ENCODE results near the gene SWAP70.

Gene SWAP70

DNA sequence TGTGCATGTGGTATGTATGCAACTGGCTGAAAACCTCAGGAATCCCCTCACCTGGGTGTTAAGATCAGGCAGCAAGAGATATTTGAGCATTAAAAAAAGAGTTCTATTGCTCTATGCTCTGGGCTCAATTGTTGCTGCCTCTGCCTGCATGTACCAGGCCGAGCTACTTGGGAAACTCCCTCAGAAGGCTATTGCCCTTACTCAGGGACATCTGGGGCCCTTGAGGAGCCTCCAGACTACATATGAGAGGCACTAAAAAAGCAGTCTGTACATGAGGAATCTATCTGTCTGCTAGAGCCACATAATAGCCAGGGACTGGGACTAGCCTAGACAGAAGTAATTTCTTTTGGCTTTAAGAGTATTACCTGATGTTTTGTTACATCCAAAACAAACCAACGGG lies 120.1 kb downstream of the SWAP70 start:
- no peak overlapping the region for H3K27ac ChIP-seq (ENCODE audit: low read depth, low read length)
- no peak for TF ChIP-seq EZH2phosphoT487 (IDR thresholded peaks at IDR 0.05; ENCODE audit: borderline replicate concordance, low read length)
- TF ChIP-seq, protein P1, sequence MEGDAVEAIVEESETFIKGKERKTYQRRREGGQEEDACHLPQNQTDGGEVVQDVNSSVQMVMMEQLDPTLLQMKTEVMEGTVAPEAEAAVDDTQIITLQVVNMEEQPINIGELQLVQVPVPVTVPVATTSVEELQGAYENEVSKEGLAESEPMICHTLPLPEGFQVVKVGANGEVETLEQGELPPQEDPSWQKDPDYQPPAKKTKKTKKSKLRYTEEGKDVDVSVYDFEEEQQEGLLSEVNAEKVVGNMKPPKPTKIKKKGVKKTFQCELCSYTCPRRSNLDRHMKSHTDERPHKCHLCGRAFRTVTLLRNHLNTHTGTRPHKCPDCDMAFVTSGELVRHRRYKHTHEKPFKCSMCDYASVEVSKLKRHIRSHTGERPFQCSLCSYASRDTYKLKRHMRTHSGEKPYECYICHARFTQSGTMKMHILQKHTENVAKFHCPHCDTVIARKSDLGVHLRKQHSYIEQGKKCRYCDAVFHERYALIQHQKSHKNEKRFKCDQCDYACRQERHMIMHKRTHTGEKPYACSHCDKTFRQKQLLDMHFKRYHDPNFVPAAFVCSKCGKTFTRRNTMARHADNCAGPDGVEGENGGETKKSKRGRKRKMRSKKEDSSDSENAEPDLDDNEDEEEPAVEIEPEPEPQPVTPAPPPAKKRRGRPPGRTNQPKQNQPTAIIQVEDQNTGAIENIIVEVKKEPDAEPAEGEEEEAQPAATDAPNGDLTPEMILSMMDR (IDR thresholded peaks at IDR 0.05; ENCODE audit: low read depth, low read length, poor library complexity, severe bottlenecking), result no peak
- H3K9me2 ChIP-seq (replicated peaks; ENCODE audit: control insufficient read depth, low read length), result no peaks in the 10 kb centered on the region
- no peaks in the 10 kb centered on the region for H4K20me1 ChIP-seq (ENCODE audit: control insufficient read depth, insufficient read depth, low read depth, low read length)
- no peaks in the 10 kb centered on the region for H3F3A ChIP-seq (ENCODE audit: control insufficient read depth, insufficient read depth)
- no peaks in the 10 kb centered on the region for H3K27me3 ChIP-seq (ENCODE audit: control insufficient read depth, low read length)
- H3K9me3 ChIP-seq (ENCODE audit: control insufficient read depth, insufficient read depth, low read length), result no peaks in the 10 kb centered on the region
- no peak overlapping the region for H3K4me2 ChIP-seq (ENCODE audit: low read length)
- no peaks in the 10 kb centered on the region; the same call in 1 of the 2 replicates for H3K36me3 ChIP-seq (ENCODE audit: control insufficient read depth, low read length)
- no peak overlapping the region for H3K4me3 ChIP-seq (ENCODE audit: low read length)
- H3K79me2 ChIP-seq (ENCODE audit: control insufficient read depth, low read length), result no peaks in the 10 kb centered on the region
- H3K4me1 ChIP-seq (ENCODE audit: control insufficient read depth, low read length), result 0 out of 2 replicates have a peak, but pooled peaks cover 3% of the 10 kb centered on the region

DNA sequence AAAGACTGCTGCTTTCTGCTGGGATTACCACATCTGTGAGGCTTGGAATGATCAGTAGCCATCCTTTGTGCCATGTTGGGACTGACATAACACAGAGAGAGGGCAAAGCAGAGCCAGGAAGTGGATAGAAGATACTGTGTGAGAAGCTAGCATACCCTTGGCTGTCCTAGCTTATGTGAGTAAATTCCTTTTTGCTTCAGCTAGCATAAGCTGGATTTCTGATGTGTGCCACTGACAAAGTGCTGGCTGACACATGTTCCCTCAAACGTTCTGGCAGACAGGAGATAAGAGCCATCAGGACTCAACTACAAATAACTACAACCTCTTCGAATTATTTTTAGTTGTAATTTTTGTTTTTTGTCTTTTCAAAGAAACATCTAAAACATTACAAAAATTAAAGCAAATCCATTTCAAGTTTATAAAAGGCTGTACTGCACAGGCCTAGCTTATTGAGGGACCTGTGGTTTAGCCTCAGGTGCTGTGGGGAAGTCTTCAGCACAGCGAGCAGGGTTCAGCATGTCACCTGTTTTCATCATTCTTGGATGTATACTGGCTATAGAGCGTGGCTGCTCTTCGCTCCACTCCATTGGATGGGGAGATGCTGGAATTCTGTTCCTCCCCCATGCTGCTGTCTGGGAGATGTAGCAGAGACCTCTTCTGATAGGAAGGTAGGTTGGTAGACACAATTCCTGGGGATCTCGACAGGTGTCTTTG lies 120.9 kb downstream of the SWAP70 start:
- Histone ChIP-seq H3K4me2 (ENCODE audit: low read length) (no peak overlapping the region), H3K9me2 (replicated peaks; ENCODE audit: control insufficient read depth, low read length) (no peaks in the 10 kb centered on the region), H3F3A (ENCODE audit: control insufficient read depth, insufficient read depth) (no peaks in the 10 kb centered on the region), H3K27ac (ENCODE audit: low read depth, low read length) (no peak overlapping the region), H3K79me2 (ENCODE audit: control insufficient read depth, low read length) (no peaks in the 10 kb centered on the region), H4K20me1 (ENCODE audit: control insufficient read depth, insufficient read depth, low read depth, low read length) (no peaks in the 10 kb centered on the region), H3K4me1 (ENCODE audit: control insufficient read depth, low read length) (0 out of 2 replicates have a peak, but pooled peaks cover 3% of the 10 kb centered on the region), H3K4me3 (ENCODE audit: low read length) (no peak overlapping the region), H3K27me3 (ENCODE audit: control insufficient read depth, low read length) (no peaks in the 10 kb centered on the region), H3K9me3 (ENCODE audit: control insufficient read depth, insufficient read depth, low read length) (no peaks in the 10 kb centered on the region), H3K36me3 (ENCODE audit: control insufficient read depth, low read length) (no peaks in the 10 kb centered on the region; the same call in 1 of the 2 replicates)
- no peak for TF ChIP-seq EZH2phosphoT487 (IDR thresholded peaks at IDR 0.05; ENCODE audit: borderline replicate concordance, low read length)
- TF ChIP-seq, protein P1 (IDR thresholded peaks at IDR 0.05; ENCODE audit: low read depth, low read length, poor library complexity, severe bottlenecking), result no peak

DNA sequence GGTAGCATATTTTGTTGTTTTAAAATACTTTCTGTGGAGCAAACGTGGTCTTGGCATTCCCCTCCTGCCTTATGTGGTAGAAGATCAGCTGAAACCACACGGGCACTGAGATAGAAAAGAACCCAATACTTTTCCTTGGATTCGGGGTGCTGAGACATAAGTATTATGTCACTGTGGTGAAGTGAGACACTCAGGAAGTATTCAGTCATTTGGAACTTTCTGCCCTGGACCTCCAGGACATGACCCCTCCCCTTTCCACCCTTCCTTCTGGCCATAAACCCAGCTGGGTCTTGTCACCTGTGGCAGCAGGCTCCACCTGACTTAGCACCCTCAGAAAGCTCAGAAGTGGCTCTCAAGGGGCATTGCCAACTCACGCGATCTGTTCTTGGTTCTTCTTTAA lies 123.4 kb downstream of the SWAP70 start:
- Histone ChIP-seq H3K4me3 (ENCODE audit: low read length) (no peak overlapping the region), H3K36me3 (ENCODE audit: control insufficient read depth, low read length) (no peaks in the 10 kb centered on the region; the same call in 1 of the 2 replicates), H3K79me2 (ENCODE audit: control insufficient read depth, low read length) (no peaks in the 10 kb centered on the region), H3K4me2 (ENCODE audit: low read length) (no peak overlapping the region), H3K27me3 (ENCODE audit: control insufficient read depth, low read length) (no peaks in the 10 kb centered on the region), H3F3A (ENCODE audit: control insufficient read depth, insufficient read depth) (no peaks in the 10 kb centered on the region), H3K9me2 (replicated peaks; ENCODE audit: control insufficient read depth, low read length) (no peaks in the 10 kb centered on the region), H3K27ac (ENCODE audit: low read depth, low read length) (no peak overlapping the region), H3K4me1 (ENCODE audit: control insufficient read depth, low read length) (0 out of 2 replicates have a peak, but pooled peaks cover 3% of the 10 kb centered on the region), H4K20me1 (ENCODE audit: control insufficient read depth, insufficient read depth, low read depth, low read length) (no peaks in the 10 kb centered on the region), H3K9me3 (ENCODE audit: control insufficient read depth, insufficient read depth, low read length) (no peaks in the 10 kb centered on the region)
- TF ChIP-seq, protein P1 (IDR thresholded peaks at IDR 0.05; ENCODE audit: low read depth, low read length, poor library complexity, severe bottlenecking), result no peak
- no peak for TF ChIP-seq EZH2phosphoT487 (IDR thresholded peaks at IDR 0.05; ENCODE audit: borderline replicate concordance, low read length)
